GM23338 (cell line): Measurements from ENCODE around the gene SLC34A3. TPM values are rescaled to one million over a fixed set of nuclear protein-coding genes. Genes with fewer than 3 reads are reported as not detected.

ENCODE experiments used
- ATAC-seq: fragments of 200-7000 bp; cut with Tn5 transposase; 3 replicates; pipeline ENCODE4 v1.9.1; 2020
- DNase-seq: peaks from one replicate; pipeline ENCODE4 v3.0.0-alpha.2; 2015; ENCODE audit warnings: low spot score
- H2AFZ ChIP-seq: fragments of 200-600 bp; sonication (generic); 2 replicates; pipeline ENCODE4 v1.8.0; 2016; ENCODE audit warnings: antibody characterized with exemption, mild to moderate bottlenecking, moderate library complexity
- H3F3A ChIP-seq: fragments of 200-600 bp; sonication (generic); replicated peaks from 2 replicates; pipeline ENCODE4 v1.8.0; 2017; ENCODE audit warnings: antibody characterized with exemption, mixed run types, low read depth
- H3K27ac ChIP-seq: fragments of 200-600 bp; sonication (generic); 2 replicates; pipeline ENCODE4 v1.6.1; 2016; ENCODE audit warnings: low read depth
- H3K27me3 ChIP-seq: fragments of 200-600 bp; sonication (generic); 2 replicates; pipeline ENCODE4 v1.8.0; 2016; ENCODE audit warnings: mild to moderate bottlenecking, mixed run types, moderate library complexity; ENCODE audit not compliant: insufficient read depth
- H3K36me3 ChIP-seq: fragments of 200-600 bp; sonication (generic); 2 replicates; pipeline ENCODE4 v1.8.0; 2016; ENCODE audit warnings: mild to moderate bottlenecking; ENCODE audit not compliant: insufficient read depth
- H3K4me1 ChIP-seq: fragments of 200-600 bp; sonication (generic); 2 replicates; pipeline ENCODE4 v1.8.0; 2016; ENCODE audit warnings: mild to moderate bottlenecking, moderate library complexity; ENCODE audit not compliant: insufficient read depth
- H3K4me2 ChIP-seq: fragments of 200-600 bp; sonication (generic); 2 replicates; pipeline ENCODE4 v1.7.1; 2017; ENCODE audit warnings: mixed run types
- H3K4me3 ChIP-seq: fragments of 200-600 bp; sonication (generic); 2 replicates; pipeline ENCODE4 v1.6.1; 2016; ENCODE audit warnings: mixed run types
- H3K79me2 ChIP-seq: fragments of 200-600 bp; sonication (generic); replicated peaks from 2 replicates; pipeline ENCODE4 v1.8.0; 2017; ENCODE audit warnings: mild to moderate bottlenecking; ENCODE audit not compliant: insufficient read depth
- H3K9me2 ChIP-seq: fragments of 200-600 bp; sonication (generic); 2 replicates; pipeline ENCODE4 v1.8.0; 2017; ENCODE audit not compliant: insufficient read depth
- H4K20me1 ChIP-seq: fragments of 200-600 bp; sonication (generic); replicated peaks from 2 replicates; pipeline ENCODE4 v1.8.0; 2017; ENCODE audit warnings: mild to moderate bottlenecking; ENCODE audit not compliant: insufficient read depth
- H3K27ac Mint-ChIP-seq: 2 replicates; pipeline ENCODE4 v1.8.0; 2020; ENCODE audit warnings: inconsistent platforms, mild to moderate bottlenecking, moderate library complexity, mixed read lengths
- H3K27me3 Mint-ChIP-seq: 3 replicates; pipeline ENCODE4 v1.8.0; 2022; ENCODE audit warnings: low read depth, mild to moderate bottlenecking, moderate library complexity, mixed read lengths, inconsistent platforms; ENCODE audit not compliant: insufficient read depth, poor library complexity
- H3K36me3 Mint-ChIP-seq: 3 replicates; pipeline ENCODE4 v1.8.0; 2021; ENCODE audit warnings: low read depth, mild to moderate bottlenecking, inconsistent platforms, moderate library complexity, mixed read lengths
- H3K4me1 Mint-ChIP-seq: 3 replicates; pipeline ENCODE4 v1.8.0; 2020; ENCODE audit warnings: mild to moderate bottlenecking, inconsistent platforms, mixed read lengths
- H3K4me3 Mint-ChIP-seq: 3 replicates; pipeline ENCODE4 v1.8.0; 2021; ENCODE audit warnings: moderate library complexity, mild to moderate bottlenecking, inconsistent platforms, mixed read lengths
- H3K9me3 Mint-ChIP-seq: 3 replicates; pipeline ENCODE4 v1.8.0; 2020; ENCODE audit warnings: moderate library complexity, mild to moderate bottlenecking, inconsistent platforms, mixed read lengths
- CREB1 ChIP-seq: fragments of 250-450 bp; sonication (Bioruptor Pico); IDR thresholded peaks from 2 replicates; pipeline ENCODE4 v1.5.0; 2020; ENCODE audit warnings: low read depth, mild to moderate bottlenecking, moderate library complexity
- ETS1 ChIP-seq: IDR thresholded peaks from 2 replicates; pipeline ENCODE4 v1.6.1; 2016; ENCODE audit warnings: antibody characterized with exemption
- EZH2 ChIP-seq: fragments of 200-600 bp; sonication (generic); IDR thresholded peaks from one replicate; pipeline ENCODE4 v1.8.0; 2017; ENCODE audit warnings: antibody characterized with exemption, mild to moderate bottlenecking, low read depth; ENCODE audit not compliant: unreplicated experiment
- EZH2phosphoT487 ChIP-seq: fragments of 200-600 bp; sonication (generic); IDR thresholded peaks from one replicate; pipeline ENCODE4 v1.8.1; 2018; ENCODE audit warnings: antibody characterized with exemption; ENCODE audit not compliant: unreplicated experiment
- JUNB ChIP-seq: IDR thresholded peaks from one replicate; pipeline ENCODE4 v1.6.1; 2016; ENCODE audit warnings: antibody characterized with exemption; ENCODE audit not compliant: unreplicated experiment
- NANOG ChIP-seq: IDR thresholded peaks from 2 replicates; pipeline ENCODE4 v1.6.1; 2016; ENCODE audit warnings: antibody characterized with exemption, borderline replicate concordance
- POLR2AphosphoS5 ChIP-seq: IDR thresholded peaks from 2 replicates; pipeline ENCODE4 v1.6.1; 2016; ENCODE audit warnings: antibody characterized with exemption, low read depth
- STAT1 ChIP-seq: IDR thresholded peaks from one replicate; pipeline ENCODE4 v1.6.1; 2016; ENCODE audit warnings: antibody characterized with exemption; ENCODE audit not compliant: unreplicated experiment
- ZNF114 ChIP-seq: fragments of 250-450 bp; sonication (Bioruptor Pico); IDR thresholded peaks from 2 replicates; pipeline ENCODE4 v1.5.0; 2020; ENCODE audit warnings: mild to moderate bottlenecking, moderate library complexity
- ZNF331 ChIP-seq: fragments of 250-450 bp; sonication (Bioruptor Pico); IDR thresholded peaks from 2 replicates; pipeline ENCODE4 v1.5.0; 2020; ENCODE audit warnings: low read depth, mild to moderate bottlenecking, moderate library complexity
- ZNF462 ChIP-seq: fragments of 250-450 bp; sonication (Bioruptor Pico); IDR thresholded peaks from 2 replicates; pipeline ENCODE4 v1.5.0; 2020; ENCODE audit warnings: mild to moderate bottlenecking, moderate library complexity
- polyA plus RNA-seq: library from polyadenylated mRNA; unstranded; fragments of >200 nt; fragmentation: Nextera tagmentation; extraction: Ambion mirVana; gene quantifications from 2 replicates; pipeline ENCODE4 v1.2.1, GENCODE V29; 2016
- total RNA-seq: library from RNA; depleted of rRNA; stranded (reverse); fragments of >200 nt; shearing (Covaris generic); gene quantifications from 2 replicates; pipeline ENCODE4 v1.2.3, GENCODE V29; 2014
- TF ChIP-seq, protein P1 (sequence below), 2 experiments: fragments of 200-600 bp in 1 of 2; sonication (generic) in 1 of 2; conservative IDR thresholded peaks; 2 replicates each; pipeline versions ENCODE4 v1.5.1 to v1.6.1; 2016 to 2017; ENCODE audit warnings: antibody characterized with exemption in 2 of 2, low read depth in 2 of 2, mild to moderate bottlenecking in 2 of 2, moderate library complexity in 1 of 2
- TF ChIP-seq, protein P2 (sequence below): IDR thresholded peaks from one replicate; pipeline ENCODE4 v1.6.1; 2018; ENCODE audit warnings: antibody characterized with exemption; ENCODE audit not compliant: unreplicated experiment

SLC34A3 gene
- total and polyA plus RNA-seq, 2 experiments from 2014 or later: not detected

- ATAC-seq: no peak
- H4K20me1 ChIP-seq: no peaks in the 10 kb centered on the region; the same call in 1 of the 2 replicates
- H3K4me3 Mint-ChIP-seq: no peak overlapping the region
- H3K36me3 Mint-ChIP-seq: peaks cover 4% of the 10 kb centered on the region; the same call in 2 of the 3 replicates
- H3K27me3 ChIP-seq: peaks cover 4% of the 10 kb centered on the region; the same call in 1 of the 2 replicates
- no peaks in the 10 kb centered on the region for H3K9me2 ChIP-seq
- H3K9me3 Mint-ChIP-seq: no peaks in the 10 kb centered on the region
- no peak overlapping the region for H3K4me3 ChIP-seq
- H3K36me3 ChIP-seq: no peaks in the 10 kb centered on the region; the same call in 1 of the 2 replicates
- peaks cover 19% of the 10 kb centered on the region for H3K27me3 Mint-ChIP-seq
- DNase-seq: no peak
- peaks cover 12% of the 10 kb centered on the region for H3K79me2 ChIP-seq
- no peak overlapping the region for H3K27ac Mint-ChIP-seq
- no peak overlapping the region for H3K27ac ChIP-seq
- H3K4me1 Mint-ChIP-seq: peaks cover 11% of the 10 kb centered on the region
- peaks cover 5% of the 10 kb centered on the region for H3F3A ChIP-seq
- TF ChIP-seq ZNF114 (no peak), EZH2 (no peak), STAT1 (no peak), JUNB (no peak), ZNF331 (no peak), ZNF462 (CRISPR knock-in tag) (no peak), NANOG (no peak), CREB1 (CRISPR knock-in tag) (no peak), EZH2phosphoT487 (no peak), ETS1 (no peak), POLR2AphosphoS5 (no peak)
- TF ChIP-seq, protein P1, sequence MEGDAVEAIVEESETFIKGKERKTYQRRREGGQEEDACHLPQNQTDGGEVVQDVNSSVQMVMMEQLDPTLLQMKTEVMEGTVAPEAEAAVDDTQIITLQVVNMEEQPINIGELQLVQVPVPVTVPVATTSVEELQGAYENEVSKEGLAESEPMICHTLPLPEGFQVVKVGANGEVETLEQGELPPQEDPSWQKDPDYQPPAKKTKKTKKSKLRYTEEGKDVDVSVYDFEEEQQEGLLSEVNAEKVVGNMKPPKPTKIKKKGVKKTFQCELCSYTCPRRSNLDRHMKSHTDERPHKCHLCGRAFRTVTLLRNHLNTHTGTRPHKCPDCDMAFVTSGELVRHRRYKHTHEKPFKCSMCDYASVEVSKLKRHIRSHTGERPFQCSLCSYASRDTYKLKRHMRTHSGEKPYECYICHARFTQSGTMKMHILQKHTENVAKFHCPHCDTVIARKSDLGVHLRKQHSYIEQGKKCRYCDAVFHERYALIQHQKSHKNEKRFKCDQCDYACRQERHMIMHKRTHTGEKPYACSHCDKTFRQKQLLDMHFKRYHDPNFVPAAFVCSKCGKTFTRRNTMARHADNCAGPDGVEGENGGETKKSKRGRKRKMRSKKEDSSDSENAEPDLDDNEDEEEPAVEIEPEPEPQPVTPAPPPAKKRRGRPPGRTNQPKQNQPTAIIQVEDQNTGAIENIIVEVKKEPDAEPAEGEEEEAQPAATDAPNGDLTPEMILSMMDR (conservative IDR thresholded peaks at IDR 0.05; ENCODE audit: low read depth in 2 of 2): no peak
- TF ChIP-seq, protein P2, sequence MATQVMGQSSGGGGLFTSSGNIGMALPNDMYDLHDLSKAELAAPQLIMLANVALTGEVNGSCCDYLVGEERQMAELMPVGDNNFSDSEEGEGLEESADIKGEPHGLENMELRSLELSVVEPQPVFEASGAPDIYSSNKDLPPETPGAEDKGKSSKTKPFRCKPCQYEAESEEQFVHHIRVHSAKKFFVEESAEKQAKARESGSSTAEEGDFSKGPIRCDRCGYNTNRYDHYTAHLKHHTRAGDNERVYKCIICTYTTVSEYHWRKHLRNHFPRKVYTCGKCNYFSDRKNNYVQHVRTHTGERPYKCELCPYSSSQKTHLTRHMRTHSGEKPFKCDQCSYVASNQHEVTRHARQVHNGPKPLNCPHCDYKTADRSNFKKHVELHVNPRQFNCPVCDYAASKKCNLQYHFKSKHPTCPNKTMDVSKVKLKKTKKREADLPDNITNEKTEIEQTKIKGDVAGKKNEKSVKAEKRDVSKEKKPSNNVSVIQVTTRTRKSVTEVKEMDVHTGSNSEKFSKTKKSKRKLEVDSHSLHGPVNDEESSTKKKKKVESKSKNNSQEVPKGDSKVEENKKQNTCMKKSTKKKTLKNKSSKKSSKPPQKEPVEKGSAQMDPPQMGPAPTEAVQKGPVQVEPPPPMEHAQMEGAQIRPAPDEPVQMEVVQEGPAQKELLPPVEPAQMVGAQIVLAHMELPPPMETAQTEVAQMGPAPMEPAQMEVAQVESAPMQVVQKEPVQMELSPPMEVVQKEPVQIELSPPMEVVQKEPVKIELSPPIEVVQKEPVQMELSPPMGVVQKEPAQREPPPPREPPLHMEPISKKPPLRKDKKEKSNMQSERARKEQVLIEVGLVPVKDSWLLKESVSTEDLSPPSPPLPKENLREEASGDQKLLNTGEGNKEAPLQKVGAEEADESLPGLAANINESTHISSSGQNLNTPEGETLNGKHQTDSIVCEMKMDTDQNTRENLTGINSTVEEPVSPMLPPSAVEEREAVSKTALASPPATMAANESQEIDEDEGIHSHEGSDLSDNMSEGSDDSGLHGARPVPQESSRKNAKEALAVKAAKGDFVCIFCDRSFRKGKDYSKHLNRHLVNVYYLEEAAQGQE: no peak
- H3K4me1 ChIP-seq: peaks cover 13% of the 10 kb centered on the region; the same call in 1 of the 2 replicates
- H3K4me2 ChIP-seq: no peak overlapping the region
- H2AFZ ChIP-seq: no peak overlapping the region
Measured at GRCh38 chr9:137251490-137252268, 21.0 kb downstream of the SLC34A3 start.
